ENCODE measurements around the gene SRGAP2B.
"Not testable (repeated sequence)": the region's sequence is repeated elsewhere in the genome, so short reads cannot be mapped to it uniquely, and the experiment has no call there.

SRGAP2B gene

GRCh38 chr1:145095284-145096057, at the start of gene SRGAP2B, which contains the start of gene FAM72D:
Gene SRGAP2B (minus strand): TSS chr1:145095328. CDS start chr1:145092901, 2,427 bp downstream.
Gene FAM72D (plus strand): TSS chr1:145095974. CDS start chr1:145096848, 874 bp downstream.
- H3K36me3 ChIP-seq (ENCODE audit: control insufficient read depth in 1 of 2, insufficient read depth in 2 of 2, low read length in 2 of 2), result not testable (repeated sequence)

DNA sequence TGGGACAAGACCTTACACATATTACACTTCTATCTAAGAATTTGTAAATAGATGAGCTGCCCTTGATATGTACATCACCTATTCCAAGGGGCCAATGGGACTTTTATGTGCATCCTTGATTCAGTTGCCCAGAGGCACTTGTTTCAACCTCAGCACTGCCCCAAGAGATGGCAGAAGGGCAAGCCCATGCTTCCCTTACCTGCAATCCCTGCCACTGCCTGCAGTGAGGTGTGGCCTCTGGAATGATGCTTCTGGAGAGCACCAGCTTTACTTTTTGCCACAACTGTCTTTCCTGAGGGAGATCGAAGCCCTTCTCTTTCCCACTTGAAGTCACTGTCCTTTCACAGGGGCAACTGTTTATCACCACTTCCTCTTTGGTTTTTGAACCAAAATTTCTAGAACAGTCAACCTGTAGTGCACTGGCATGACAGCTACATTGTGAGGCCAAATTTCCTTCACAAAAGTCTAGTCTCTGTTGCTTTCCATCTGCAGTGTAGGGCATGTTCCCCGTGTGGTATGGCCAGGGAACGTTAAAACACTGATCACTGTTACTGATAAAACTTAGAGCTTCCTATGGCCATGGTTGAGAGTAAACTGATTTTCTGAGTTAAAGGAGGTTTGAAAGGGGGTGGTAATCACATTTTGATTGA, 49.3 kb upstream of the SRGAP2B start:
- not testable (repeated sequence) for H3K4me3 ChIP-seq (ENCODE audit: low read depth in 1 of 2, low read length in 2 of 2); H3K9me3 ChIP-seq (ENCODE audit: control insufficient read depth in 1 of 2, low read length in 2 of 2); H3K27me3 ChIP-seq (ENCODE audit: low read depth, low read length); H3K36me3 ChIP-seq (ENCODE audit: control insufficient read depth in 1 of 2, insufficient read depth in 2 of 2, low read length in 2 of 2); H3K27ac ChIP-seq (ENCODE audit: low read length); H3K4me1 ChIP-seq (ENCODE audit: control insufficient read depth in 1 of 2, insufficient read depth in 2 of 2, low read length in 2 of 2)

More at GRCh38 chr1:145095284-145096057, at the start of gene SRGAP2B, which contains the start of gene FAM72D:
- H3K27me3 ChIP-seq (ENCODE audit: low read depth, low read length); H3K9me3 ChIP-seq (ENCODE audit: control insufficient read depth in 1 of 2, low read length in 2 of 2); H3K4me1 ChIP-seq (ENCODE audit: control insufficient read depth in 1 of 2, insufficient read depth in 2 of 2, low read length in 2 of 2); H3K4me3 ChIP-seq (ENCODE audit: low read depth in 1 of 2, low read length in 2 of 2); H3K27ac ChIP-seq (ENCODE audit: low read length): not testable (repeated sequence)

- not testable (repeated sequence) for H3K27ac ChIP-seq (ENCODE audit: low read length); H3K9me3 ChIP-seq (ENCODE audit: control insufficient read depth in 1 of 2, low read length in 2 of 2); H3K36me3 ChIP-seq (ENCODE audit: control insufficient read depth in 1 of 2, insufficient read depth in 2 of 2, low read length in 2 of 2); H3K4me3 ChIP-seq (ENCODE audit: low read depth in 1 of 2, low read length in 2 of 2); H3K4me1 ChIP-seq (ENCODE audit: control insufficient read depth in 1 of 2, insufficient read depth in 2 of 2, low read length in 2 of 2); H3K27me3 ChIP-seq (ENCODE audit: low read depth, low read length)
Measured at GRCh38 chr1:145140549-145140948, 45.4 kb upstream of the SRGAP2B start.

DNA sequence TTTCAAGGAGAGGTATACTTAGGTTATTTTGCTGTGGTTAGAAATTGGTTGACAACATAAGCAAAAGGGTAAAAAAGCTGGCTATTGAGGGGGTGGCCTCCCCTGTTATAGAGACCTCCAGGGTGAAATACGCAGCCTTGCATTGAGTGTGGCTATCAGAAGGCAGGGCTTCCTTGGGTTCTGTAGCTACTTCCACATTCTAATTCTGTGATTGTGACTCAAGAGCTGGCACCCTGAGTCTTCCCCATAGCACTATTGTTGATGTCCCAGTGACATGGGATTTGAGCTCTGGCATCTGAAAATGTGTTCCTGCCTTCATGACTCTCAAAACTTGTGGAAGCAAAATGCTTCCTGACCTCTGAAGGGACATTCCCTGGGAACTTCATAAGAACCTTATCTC, 39.3 kb upstream of the SRGAP2B start:
- not testable (repeated sequence) for H3K27me3 ChIP-seq (ENCODE audit: low read depth, low read length); H3K4me3 ChIP-seq (ENCODE audit: low read depth in 1 of 2, low read length in 2 of 2); H3K36me3 ChIP-seq (ENCODE audit: control insufficient read depth in 1 of 2, insufficient read depth in 2 of 2, low read length in 2 of 2); H3K4me1 ChIP-seq (ENCODE audit: control insufficient read depth in 1 of 2, insufficient read depth in 2 of 2, low read length in 2 of 2); H3K27ac ChIP-seq (ENCODE audit: low read length); H3K9me3 ChIP-seq (ENCODE audit: control insufficient read depth in 1 of 2, low read length in 2 of 2)

- H3K4me1 ChIP-seq (ENCODE audit: control insufficient read depth in 1 of 2, insufficient read depth in 2 of 2, low read length in 2 of 2); H3K9me3 ChIP-seq (ENCODE audit: control insufficient read depth in 1 of 2, low read length in 2 of 2); H3K36me3 ChIP-seq (ENCODE audit: control insufficient read depth in 1 of 2, insufficient read depth in 2 of 2, low read length in 2 of 2); H3K4me3 ChIP-seq (ENCODE audit: low read depth in 1 of 2, low read length in 2 of 2); H3K27ac ChIP-seq (ENCODE audit: low read length); H3K27me3 ChIP-seq (ENCODE audit: low read depth, low read length): not testable (repeated sequence)
Measured at GRCh38 chr1:145128697-145129469, 33.8 kb upstream of the SRGAP2B start.

GRCh38 chr1:145127144-145127543, 32.0 kb upstream of the SRGAP2B start:
- not testable (repeated sequence) for H3K27ac ChIP-seq (ENCODE audit: low read length); H3K4me1 ChIP-seq (ENCODE audit: control insufficient read depth in 1 of 2, insufficient read depth in 2 of 2, low read length in 2 of 2); H3K9me3 ChIP-seq (ENCODE audit: control insufficient read depth in 1 of 2, low read length in 2 of 2); H3K27me3 ChIP-seq (ENCODE audit: low read depth, low read length); H3K4me3 ChIP-seq (ENCODE audit: low read depth in 1 of 2, low read length in 2 of 2); H3K36me3 ChIP-seq (ENCODE audit: control insufficient read depth in 1 of 2, insufficient read depth in 2 of 2, low read length in 2 of 2)

DNA sequence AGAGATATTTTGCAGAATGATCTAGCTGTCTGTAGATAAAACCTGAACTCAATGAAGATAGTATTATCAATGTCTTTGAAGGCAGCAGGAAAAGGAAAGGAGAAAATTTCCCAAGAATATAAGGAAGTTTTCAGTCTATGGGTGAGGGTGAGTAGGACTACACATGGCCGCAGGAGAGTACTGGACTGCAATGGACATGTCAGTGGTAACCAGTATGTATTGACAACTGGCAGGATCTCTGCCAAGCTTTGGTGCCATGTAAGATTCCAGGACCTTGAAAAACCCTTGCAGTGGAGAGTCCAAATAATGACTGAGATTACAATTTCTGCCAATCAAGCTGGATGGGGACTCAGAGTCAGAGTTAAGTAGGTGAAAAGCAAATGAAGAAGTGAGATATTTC, 30.0 kb upstream of the SRGAP2B start:
- not testable (repeated sequence) for H3K36me3 ChIP-seq (ENCODE audit: control insufficient read depth in 1 of 2, insufficient read depth in 2 of 2, low read length in 2 of 2); H3K27ac ChIP-seq (ENCODE audit: low read length); H3K27me3 ChIP-seq (ENCODE audit: low read depth, low read length); H3K4me1 ChIP-seq (ENCODE audit: control insufficient read depth in 1 of 2, insufficient read depth in 2 of 2, low read length in 2 of 2); H3K9me3 ChIP-seq (ENCODE audit: control insufficient read depth in 1 of 2, low read length in 2 of 2); H3K4me3 ChIP-seq (ENCODE audit: low read depth in 1 of 2, low read length in 2 of 2)

GRCh38 chr1:145123992-145124641, 29.0 kb upstream of the SRGAP2B start:
- H3K27me3 ChIP-seq (ENCODE audit: low read depth, low read length); H3K4me3 ChIP-seq (ENCODE audit: low read depth in 1 of 2, low read length in 2 of 2); H3K27ac ChIP-seq (ENCODE audit: low read length); H3K9me3 ChIP-seq (ENCODE audit: control insufficient read depth in 1 of 2, low read length in 2 of 2); H3K4me1 ChIP-seq (ENCODE audit: control insufficient read depth in 1 of 2, insufficient read depth in 2 of 2, low read length in 2 of 2); H3K36me3 ChIP-seq (ENCODE audit: control insufficient read depth in 1 of 2, insufficient read depth in 2 of 2, low read length in 2 of 2): not testable (repeated sequence)

GRCh38 chr1:145123062-145123395, 27.9 kb upstream of the SRGAP2B start:
- H3K4me3 ChIP-seq (ENCODE audit: low read depth in 1 of 2, low read length in 2 of 2); H3K36me3 ChIP-seq (ENCODE audit: control insufficient read depth in 1 of 2, insufficient read depth in 2 of 2, low read length in 2 of 2); H3K9me3 ChIP-seq (ENCODE audit: control insufficient read depth in 1 of 2, low read length in 2 of 2); H3K4me1 ChIP-seq (ENCODE audit: control insufficient read depth in 1 of 2, insufficient read depth in 2 of 2, low read length in 2 of 2); H3K27me3 ChIP-seq (ENCODE audit: low read depth, low read length); H3K27ac ChIP-seq (ENCODE audit: low read length): not testable (repeated sequence)

- H3K4me3 ChIP-seq (ENCODE audit: low read depth in 1 of 2, low read length in 2 of 2); H3K9me3 ChIP-seq (ENCODE audit: control insufficient read depth in 1 of 2, low read length in 2 of 2); H3K4me1 ChIP-seq (ENCODE audit: control insufficient read depth in 1 of 2, insufficient read depth in 2 of 2, low read length in 2 of 2); H3K36me3 ChIP-seq (ENCODE audit: control insufficient read depth in 1 of 2, insufficient read depth in 2 of 2, low read length in 2 of 2); H3K27ac ChIP-seq (ENCODE audit: low read length); H3K27me3 ChIP-seq (ENCODE audit: low read depth, low read length): not testable (repeated sequence)
Measured at GRCh38 chr1:145122344-145123061, 27.4 kb upstream of the SRGAP2B start.

GRCh38 chr1:145119842-145120241, 24.7 kb upstream of the SRGAP2B start:
- not testable (repeated sequence) for H3K4me1 ChIP-seq (ENCODE audit: control insufficient read depth in 1 of 2, insufficient read depth in 2 of 2, low read length in 2 of 2); H3K9me3 ChIP-seq (ENCODE audit: control insufficient read depth in 1 of 2, low read length in 2 of 2); H3K27ac ChIP-seq (ENCODE audit: low read length)

More at GRCh38 chr1:145119842-145120241, 24.7 kb upstream of the SRGAP2B start:
- H3K4me3 ChIP-seq (ENCODE audit: low read depth in 1 of 2, low read length in 2 of 2); H3K36me3 ChIP-seq (ENCODE audit: control insufficient read depth in 1 of 2, insufficient read depth in 2 of 2, low read length in 2 of 2); H3K27me3 ChIP-seq (ENCODE audit: low read depth, low read length): not testable (repeated sequence)
